HCT116 (cell line): Measurements from ENCODE around the gene IL36A. TPM values are rescaled to one million over a fixed set of nuclear protein-coding genes. Genes with fewer than 3 reads are reported as not detected.

ENCODE experiments used
- ATAC-seq: fragments of 200-7000 bp; cut with Tn5 transposase; 2 replicates; pipeline ENCODE4 v1.9.1; 2020; ENCODE audit warnings: mild to moderate bottlenecking, moderate library complexity
- BruUV-seq: library from RNA; stranded (reverse); fragments of 400-500 nt; replicated peaks from 2 replicates; lab custom pipeline; 2021; lab: Mats Ljungman, UMichigan
- CTCF ChIA-PET: fragments of 300-600 bp; sonication (Branson Sonifier 250); formaldehyde crosslinking; loops from one replicate; lab custom pipeline; 2021; ENCODE audit warnings: antibody characterized with exemption; lab: Charles Lee
- POLR2A ChIA-PET: fragments of 300-600, 350-600 bp; sonication (Branson Sonifier 250); formaldehyde crosslinking; loops from one replicate; lab custom pipeline; 2021; ENCODE audit warnings: antibody characterized with exemption; lab: Charles Lee
- RAD21 ChIA-PET, 2 experiments: fragments of 300-600 bp; sonication (Branson Sonifier 250); formaldehyde crosslinking; loops; one replicate each; lab custom pipeline; 2023; ENCODE audit warnings: low total read pairs in 2 of 2; ENCODE audit not compliant: uncharacterized antibody in 2 of 2, unreplicated experiment in 2 of 2, low non-redundant PET in 1 of 2; lab: Charles Lee
- DNase-seq: peaks from one replicate; pipeline ENCODE4 v3.0.0-alpha.2; 2010; ENCODE audit warnings: low read depth, low spot score
- H2AFZ ChIP-seq: fragments of 200-600 bp; shearing (Covaris generic), sonication (generic); 2 replicates; pipeline ENCODE4 v1.6.1; 2017; ENCODE audit warnings: low read depth, mixed run types, mixed read lengths, antibody characterized with exemption, low read length; ENCODE audit not compliant: poor library complexity, severe bottlenecking
- H3K27ac ChIP-seq: 2 replicates; pipeline ENCODE4 v1.5.1; 2012; ENCODE audit warnings: low read depth, low read length
- H3K27me3 ChIP-seq: fragments of 200-600 bp; sonication (generic); 2 replicates; pipeline ENCODE4 v1.6.1; 2016; ENCODE audit warnings: mixed run types, low read length, mixed read lengths; ENCODE audit not compliant: insufficient read depth
- H3K36me3 ChIP-seq, 2 experiments: fragments of 200-500 bp in 1 of 2; fragments of 200-600 bp in 1 of 2; sonication (Bioruptor generic) in 1 of 2; sonication (generic) in 1 of 2; 2 replicates each; pipeline versions ENCODE4 v1.5.1 to v1.6.1; 2014 to 2016; ENCODE audit warnings: low read length in 2 of 2, inconsistent platforms in 1 of 2, mixed read lengths in 1 of 2, mixed run types in 1 of 2; ENCODE audit not compliant: insufficient read depth in 2 of 2, control insufficient read depth in 1 of 2
- H3K4me1 ChIP-seq, 2 experiments: fragments of 200-600 bp in 1 of 2; sonication (generic) in 1 of 2; 2 replicates each; pipeline versions ENCODE4 v1.5.1 to v1.6.1; 2012 to 2017; ENCODE audit warnings: low read length in 2 of 2, inconsistent platforms in 1 of 2, mild to moderate bottlenecking in 1 of 2, mixed read lengths in 1 of 2, mixed run types in 1 of 2, moderate library complexity in 1 of 2; ENCODE audit not compliant: insufficient read depth in 2 of 2, control insufficient read depth in 1 of 2
- H3K4me2 ChIP-seq: fragments of 200-600 bp; sonication (generic); 2 replicates; pipeline ENCODE4 v1.6.1; 2017; ENCODE audit warnings: mixed run types, low read length, mixed read lengths
- H3K4me3 ChIP-seq, 2 experiments: fragments of 200-600 bp in 1 of 2; sonication (generic) in 1 of 2; replicated peaks in 1 of 2; 2 replicates each; pipeline ENCODE4 v1.5.1; 2011 to 2016; ENCODE audit warnings: low read length in 2 of 2, control low read depth in 1 of 2, low read depth in 1 of 2, mild to moderate bottlenecking in 1 of 2, mixed read lengths in 1 of 2, mixed run types in 1 of 2
- H3K79me2 ChIP-seq: fragments of 200-600 bp; sonication (generic); 2 replicates; pipeline ENCODE4 v1.6.1; 2017; ENCODE audit warnings: mild to moderate bottlenecking, mixed run types, low read length, moderate library complexity, mixed read lengths; ENCODE audit not compliant: insufficient read depth
- H3K9ac ChIP-seq: fragments of 200-600 bp; sonication (generic); 2 replicates; pipeline ENCODE4 v1.6.1; 2016; ENCODE audit warnings: low read length, mixed read lengths
- H3K9me2 ChIP-seq: fragments of 200-600 bp; sonication (generic), shearing (Covaris generic); 2 replicates; pipeline ENCODE4 v1.6.1; 2017; ENCODE audit warnings: mixed run types, mild to moderate bottlenecking, moderate library complexity; ENCODE audit not compliant: insufficient read depth
- H3K9me3 ChIP-seq, 2 experiments: fragments of 200-500 bp in 1 of 2; fragments of 200-600 bp in 1 of 2; sonication (Bioruptor generic) in 1 of 2; sonication (generic) in 1 of 2; 2 replicates each; pipeline ENCODE4 v1.6.1; 2014 to 2017; ENCODE audit warnings: low read length in 2 of 2, mixed read lengths in 2 of 2, inconsistent platforms in 1 of 2, low read depth in 1 of 2, mild to moderate bottlenecking in 1 of 2, mixed run types in 1 of 2, moderate library complexity in 1 of 2; ENCODE audit not compliant: control insufficient read depth in 1 of 2, insufficient read depth in 1 of 2
- H4K20me1 ChIP-seq: fragments of 200-600 bp; sonication (generic), shearing (Covaris generic); 2 replicates; pipeline ENCODE4 v1.6.1; 2017; ENCODE audit warnings: mixed run types, mild to moderate bottlenecking, moderate library complexity; ENCODE audit not compliant: insufficient read depth
- CBX3 ChIP-seq: IDR thresholded peaks from 2 replicates; pipeline ENCODE4 v1.6.1; 2012; ENCODE audit warnings: low read depth
- ELF1 ChIP-seq: IDR thresholded peaks from 2 replicates; pipeline ENCODE4 v1.6.1; 2012; ENCODE audit warnings: low read depth, borderline replicate concordance
- FOSL1 ChIP-seq: IDR thresholded peaks from 2 replicates; pipeline ENCODE4 v1.6.1; 2012; ENCODE audit warnings: low read depth
- JUND ChIP-seq: IDR thresholded peaks from 2 replicates; pipeline ENCODE4 v1.6.1; 2012
- SP1 ChIP-seq: IDR thresholded peaks from 2 replicates; pipeline ENCODE4 v1.6.1; 2012; ENCODE audit warnings: low read depth
- TCF7L2 ChIP-seq: IDR thresholded peaks from 2 replicates; pipeline ENCODE4 v1.7.0; 2011; ENCODE audit warnings: borderline replicate concordance, inconsistent platforms; ENCODE audit not compliant: insufficient read depth, insufficient read length; ENCODE audit errors: extremely low read depth
- YY1 ChIP-seq: IDR thresholded peaks from 2 replicates; pipeline ENCODE4 v1.6.1; 2011; ENCODE audit warnings: low read length, low read depth, moderate library complexity, mild to moderate bottlenecking; ENCODE audit not compliant: insufficient replicate concordance; ENCODE audit errors: extremely low read depth
- ZBTB33 ChIP-seq: IDR thresholded peaks from 2 replicates; pipeline ENCODE4 v1.6.1; 2011; ENCODE audit warnings: mild to moderate bottlenecking, low read length, moderate library complexity; ENCODE audit not compliant: insufficient replicate concordance; ENCODE audit errors: extremely low read depth
- ZNF274 ChIP-seq: fragments of 200-500 bp; sonication (Bioruptor generic); IDR thresholded peaks from 2 replicates; pipeline ENCODE4 v1.6.1; 2014; ENCODE audit warnings: mild to moderate bottlenecking, low read depth, low read length, inconsistent platforms
- intact Hi-C: fragments of 100-400 bp; cut with micrococcal nuclease; formaldehyde crosslinking; loops from 2 replicates; pipeline ENCODE4 v1.10.0; 2022
- total RNA-seq: library from RNA; stranded (reverse); gene quantifications from one replicate; pipeline ENCODE4 v1.2.1, GENCODE V29; 2021; ENCODE audit not compliant: unreplicated experiment
- TF ChIP-seq, protein P1 (sequence below): IDR thresholded peaks from 2 replicates; pipeline ENCODE4 v1.6.1; 2012

Gene IL36A
- total RNA-seq, 1 experiment from 2014 or later, result not detected

- no peaks in the 10 kb centered on the region for H3K9me3 ChIP-seq
- H3K79me2 ChIP-seq, result no peaks in the 10 kb centered on the region
- CTCF ChIA-PET, result no interaction called here
- H2AFZ ChIP-seq, result no peak overlapping the region
- ATAC-seq, result no peak
- H3K9ac ChIP-seq, result no peak overlapping the region
- POLR2A ChIA-PET, result no interaction called here
- H3K27me3 ChIP-seq, result no peaks in the 10 kb centered on the region
- H3K9me2 ChIP-seq, result no peaks in the 10 kb centered on the region
- H4K20me1 ChIP-seq, result no peaks in the 10 kb centered on the region
- TF ChIP-seq, protein P1, sequence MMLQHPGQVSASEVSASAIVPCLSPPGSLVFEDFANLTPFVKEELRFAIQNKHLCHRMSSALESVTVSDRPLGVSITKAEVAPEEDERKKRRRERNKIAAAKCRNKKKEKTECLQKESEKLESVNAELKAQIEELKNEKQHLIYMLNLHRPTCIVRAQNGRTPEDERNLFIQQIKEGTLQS, result no peak
- TF ChIP-seq ELF1, result no peak
- no peak for TF ChIP-seq YY1
- TF ChIP-seq SP1, result no peak
- no peak for TF ChIP-seq TCF7L2
- TF ChIP-seq ZBTB33, result no peak
- TF ChIP-seq CBX3, result no peak
- no peak for TF ChIP-seq ZNF274
- TF ChIP-seq FOSL1, result no peak
- TF ChIP-seq JUND, result no peak
- intact Hi-C loops, result no loop called here
- RAD21 ChIA-PET, result no interaction called here
- BruUV-seq, result no TSS peak
- H3K4me1 ChIP-seq, result peaks cover 0 to 4% of the 10 kb centered on the region in 2 experiments; a peak in 1 of 4 replicates
- H3K27ac ChIP-seq, result no peak overlapping the region
- DNase-seq, result no peak
- no peaks in the 10 kb centered on the region for H3K36me3 ChIP-seq
- no peak overlapping the region for H3K4me2 ChIP-seq
- H3K4me3 ChIP-seq, result no peak overlapping the region
Measured at GRCh38 chr2:113057117-113057516, 51.9 kb downstream of the IL36A start.

Other genes starting within 250 kb of the IL36A start
- 27.5 TPM for gene CKAP2L, start 240.8 kb upstream of the IL36A start, total RNA-seq
- gene IL1A, start 221.0 kb upstream of the IL36A start, total RNA-seq, result 0.10 TPM
- not detected for gene IL1B, start 168.7 kb upstream of the IL36A start, total RNA-seq
- not detected for gene IL37, start 94.3 kb upstream of the IL36A start, total RNA-seq
- gene IL36G, start 27.5 kb upstream of the IL36A start, total RNA-seq, result not detected
- not detected for gene IL36B, start 47.4 kb downstream of the IL36A start, total RNA-seq
- not detected for gene IL36RN, start 53.7 kb downstream of the IL36A start, total RNA-seq
- gene IL1F10, start 62.5 kb downstream of the IL36A start, total RNA-seq, result not detected
- 0.25 TPM for gene IL1RN, start 122.1 kb downstream of the IL36A start, total RNA-seq
- 12.6 TPM for gene PSD4, start 168.5 kb downstream of the IL36A start, total RNA-seq